A673 (cell line): ENCODE results near the gene MIPOL1.

ENCODE experiments used
- CTCF ChIP-seq: fragments of 300-800, 200-600 bp; sonication (generic); conservative IDR thresholded peaks from 2 replicates; pipeline ENCODE4 v1.5.1; 2017; ENCODE audit warnings: low read depth, mild to moderate bottlenecking, antibody characterized with exemption, low read length, moderate library complexity, mixed read lengths
- EZH2 ChIP-seq: fragments of 200-600 bp; sonication (generic); IDR thresholded peaks from 2 replicates; pipeline ENCODE4 v1.6.1; 2017; ENCODE audit warnings: borderline replicate concordance, low read depth, mild to moderate bottlenecking, mixed read lengths, antibody characterized with exemption, low read length; ENCODE audit not compliant: poor library complexity, severe bottlenecking

- TF ChIP-seq CTCF (no peak), EZH2 (no peak)
Observed at GRCh38 chr14:37579274-37579673, 381.5 kb downstream of the MIPOL1 start.
